Activated gamma-delta T cell treated with Interleukin-2 at 50 U/mL for 16 hours (primary cell): Measurements from ENCODE around the gene UNC13C.
"Not testable (repeated sequence)": the region's sequence is repeated elsewhere in the genome, so short reads cannot be mapped to it uniquely, and the experiment has no call there.

Experiments
- DNase-seq: peaks from one replicate; pipeline ENCODE4 v3.0.0-alpha.2; 2020

Gene UNC13C

DNA sequence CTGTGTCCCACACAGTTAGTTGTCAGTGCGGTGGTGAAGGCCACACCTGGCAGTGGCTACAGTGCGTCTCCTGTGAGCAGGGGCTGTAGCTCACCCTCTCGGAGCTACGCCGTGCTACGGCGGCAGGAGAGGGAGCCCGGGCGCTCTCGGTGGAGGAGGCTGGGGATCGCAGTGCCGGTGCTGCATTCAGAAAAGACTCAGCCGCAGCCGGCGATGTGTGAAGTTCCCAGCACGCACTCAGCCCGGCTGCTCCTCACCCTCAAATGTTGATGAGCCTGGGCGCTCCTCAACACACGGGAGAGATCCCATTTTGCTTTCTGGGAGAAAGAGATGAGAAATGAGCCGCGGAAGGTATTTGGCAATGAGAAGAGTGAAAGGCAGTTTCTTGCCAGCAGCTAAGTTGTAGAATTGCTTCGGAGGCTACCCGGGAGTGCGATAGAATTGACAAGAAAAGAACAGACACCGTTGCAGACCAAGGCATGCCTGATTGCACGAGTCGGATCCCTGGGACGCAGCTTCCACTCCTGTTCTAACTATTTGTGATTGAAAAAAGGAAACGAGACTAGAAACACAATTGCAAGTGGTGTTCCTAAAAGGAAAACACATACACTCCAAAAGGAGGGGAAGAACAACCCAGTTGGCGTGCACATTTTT lies at the start of gene UNC13C:
UNC13C (plus strand) TSS at position 189 of the 654 bp plus-strand sequence. CDS start 34,463 bp downstream, outside the sequence.
- DNase-seq: no peak

DNA sequence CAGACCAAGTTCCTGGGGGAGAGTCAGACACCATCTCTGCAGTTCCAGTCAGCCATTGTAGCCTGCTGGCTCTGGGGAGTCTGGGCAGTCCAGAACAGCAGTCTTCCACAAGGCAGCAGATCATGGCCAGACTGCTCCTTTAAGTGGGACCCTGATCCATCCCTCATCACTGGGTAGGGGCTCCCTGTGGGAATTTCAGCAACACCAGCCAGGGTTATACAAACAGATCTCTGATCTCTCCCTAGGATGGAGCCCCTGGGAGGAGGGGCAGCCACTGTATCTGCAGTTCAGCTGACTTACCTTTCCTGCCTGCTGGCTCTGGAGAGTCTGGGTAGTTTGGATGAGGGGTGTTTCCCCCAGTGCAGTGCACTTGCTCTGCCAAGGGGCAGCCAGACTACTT lies 42.1 kb upstream of the UNC13C start:
- DNase-seq: no peak

DNA sequence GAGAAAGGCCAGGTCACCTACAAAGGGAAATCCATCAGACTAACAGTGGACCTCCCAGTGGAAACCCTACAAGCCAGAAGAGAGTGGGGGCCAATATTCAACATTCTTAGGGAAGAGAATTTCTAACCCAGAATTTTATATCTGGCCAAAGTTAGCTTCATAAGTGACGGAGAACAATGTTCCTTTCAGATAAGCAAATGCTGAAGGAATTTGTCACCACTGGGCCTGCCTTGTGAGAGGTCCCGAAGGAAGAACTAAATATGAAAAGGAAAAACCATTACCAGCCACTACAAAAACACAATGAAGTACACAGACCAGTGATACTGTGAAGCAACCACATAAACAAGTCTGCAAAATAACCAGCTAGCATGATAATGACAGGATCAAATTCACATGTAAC lies 40.6 kb upstream of the UNC13C start:
- DNase-seq: not testable (repeated sequence)

DNA sequence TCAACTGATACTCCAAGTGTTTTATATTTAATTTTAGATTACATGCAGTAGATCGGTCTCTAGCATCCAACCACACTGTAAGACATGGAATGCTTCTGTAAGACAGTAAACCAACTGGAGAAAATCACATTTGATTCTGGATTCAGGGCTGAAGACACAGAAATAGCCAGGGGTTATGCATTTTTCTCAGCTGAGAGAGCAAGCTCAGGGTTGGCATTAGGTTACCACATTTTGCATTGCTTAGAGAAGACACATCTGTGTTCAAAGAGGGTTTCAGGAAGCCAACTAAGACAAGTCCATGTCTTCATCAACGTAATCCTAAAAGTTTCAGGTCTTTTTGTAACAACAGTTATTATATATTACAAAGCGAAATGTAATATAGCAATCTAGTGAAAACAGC lies 27.7 kb upstream of the UNC13C start:
- no peak for DNase-seq

DNA sequence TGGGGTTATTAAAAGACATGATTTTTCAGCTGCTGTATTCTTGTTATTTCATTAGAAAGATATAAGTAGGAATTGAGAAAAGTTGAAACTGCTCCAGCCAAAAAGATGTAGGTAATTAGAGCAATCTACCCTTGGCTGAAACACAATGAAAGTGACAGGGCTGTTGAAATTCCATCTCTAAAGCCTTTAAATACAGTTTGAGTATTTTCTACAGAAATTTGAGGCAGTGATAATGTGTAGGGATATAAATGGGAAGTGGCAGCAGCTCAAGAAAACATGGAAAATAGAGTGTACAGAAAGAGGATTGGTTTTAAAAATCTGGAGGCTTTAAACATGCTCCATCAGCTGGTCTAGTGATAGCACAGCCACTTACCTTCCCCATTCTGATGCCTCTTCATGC lies 22.8 kb upstream of the UNC13C start:
- DNase-seq: no peak

DNA sequence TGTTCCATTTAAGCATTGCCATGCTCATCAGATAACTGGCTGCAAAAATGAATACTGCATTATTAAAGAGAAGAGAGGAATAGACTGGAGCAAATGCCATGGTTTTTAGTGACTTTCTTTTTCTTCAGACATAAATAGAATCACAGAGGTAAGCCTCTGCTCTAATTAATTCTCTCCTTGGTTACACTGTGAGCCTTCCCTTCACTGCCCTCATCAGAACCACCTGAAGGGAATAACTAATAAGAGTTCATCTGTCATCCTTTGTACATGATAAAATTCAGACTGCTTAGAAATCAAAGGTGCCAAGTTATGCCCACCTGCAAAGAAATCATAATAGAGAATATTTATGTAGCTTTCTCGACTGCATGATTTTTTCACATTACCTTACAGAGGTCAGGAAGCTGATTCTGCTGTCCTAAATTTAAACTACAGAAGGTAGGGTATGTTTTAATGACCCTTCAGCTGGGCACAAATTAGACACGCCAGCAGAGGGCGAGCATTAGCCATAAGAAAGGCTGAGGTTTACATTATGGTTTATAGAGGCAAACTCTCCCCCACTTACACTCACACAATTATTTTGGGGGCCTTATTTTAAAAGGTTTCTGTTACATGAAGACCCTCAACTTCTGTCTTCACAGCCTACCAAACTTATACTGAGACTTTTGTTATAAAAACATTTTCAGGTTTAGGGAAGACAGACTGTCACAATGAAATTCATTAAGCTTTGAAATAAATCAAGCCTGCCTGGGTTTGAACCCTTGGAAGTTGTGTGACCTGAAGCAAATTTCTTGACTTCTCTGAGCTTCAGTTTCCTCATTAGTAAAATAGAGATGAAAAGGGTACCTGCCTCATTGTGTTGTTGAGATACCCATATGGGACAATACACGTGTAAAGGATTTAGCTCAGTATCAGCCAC lies 15.3 kb upstream of the UNC13C start:
- no peak for DNase-seq

DNA sequence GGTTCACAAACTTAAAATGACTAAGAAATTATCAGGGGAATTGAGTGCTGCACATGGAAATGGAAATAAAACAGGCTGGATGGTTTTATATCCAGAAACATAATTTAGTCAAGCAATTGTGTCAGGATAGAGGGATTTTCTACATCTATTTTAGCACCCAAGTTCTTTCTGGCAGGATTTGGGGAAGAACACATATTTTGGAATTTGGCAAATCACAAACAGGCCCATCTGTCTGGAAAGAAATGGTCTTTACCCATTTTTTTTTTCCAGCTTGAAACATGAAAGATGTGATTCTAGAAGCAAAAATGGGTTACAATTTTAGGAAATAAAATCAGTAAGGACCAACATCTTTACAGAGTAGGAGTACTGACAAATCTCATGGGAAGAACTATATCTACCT lies 14.4 kb upstream of the UNC13C start:
- no peak for DNase-seq

DNA sequence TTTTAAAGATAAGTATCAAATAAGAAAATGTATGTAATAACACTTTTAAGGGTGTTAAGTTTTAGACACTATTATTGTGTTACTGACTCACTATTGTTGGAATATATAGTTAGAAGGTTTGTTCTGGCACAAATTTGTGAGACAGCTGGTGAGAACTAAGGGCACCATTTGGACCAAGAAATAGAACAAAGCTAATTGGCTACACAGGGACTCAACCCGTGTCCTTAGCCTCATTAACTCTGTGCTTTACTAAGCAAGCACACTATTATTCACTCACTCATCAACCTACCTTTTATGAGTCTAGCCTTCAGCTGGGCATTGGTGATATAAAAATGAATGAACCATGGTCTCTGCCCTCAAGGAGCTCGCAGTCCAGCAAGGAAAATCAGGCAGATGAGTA lies 4.1 kb upstream of the UNC13C start:
- no peak for DNase-seq

DNA sequence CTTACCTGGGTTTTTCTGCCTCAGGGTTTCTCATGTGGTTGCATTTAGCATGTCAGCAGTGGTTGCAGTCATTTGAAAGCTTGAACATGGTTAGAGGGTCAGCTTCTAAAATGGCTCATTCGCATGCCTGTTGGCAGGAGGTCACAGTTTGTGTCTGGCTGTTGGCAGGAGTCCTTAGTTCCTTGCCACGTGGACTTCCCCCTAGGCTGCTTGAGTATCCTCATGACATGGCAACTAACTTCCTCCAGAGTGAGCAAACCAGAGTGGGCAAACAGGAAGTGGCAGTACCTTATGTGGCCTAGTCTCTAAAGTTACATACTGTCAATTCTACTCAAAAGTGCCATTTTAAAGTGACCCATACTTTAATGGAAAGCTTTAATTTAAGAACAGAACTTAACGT lies 3.4 kb upstream of the UNC13C start:
- no peak for DNase-seq

DNA sequence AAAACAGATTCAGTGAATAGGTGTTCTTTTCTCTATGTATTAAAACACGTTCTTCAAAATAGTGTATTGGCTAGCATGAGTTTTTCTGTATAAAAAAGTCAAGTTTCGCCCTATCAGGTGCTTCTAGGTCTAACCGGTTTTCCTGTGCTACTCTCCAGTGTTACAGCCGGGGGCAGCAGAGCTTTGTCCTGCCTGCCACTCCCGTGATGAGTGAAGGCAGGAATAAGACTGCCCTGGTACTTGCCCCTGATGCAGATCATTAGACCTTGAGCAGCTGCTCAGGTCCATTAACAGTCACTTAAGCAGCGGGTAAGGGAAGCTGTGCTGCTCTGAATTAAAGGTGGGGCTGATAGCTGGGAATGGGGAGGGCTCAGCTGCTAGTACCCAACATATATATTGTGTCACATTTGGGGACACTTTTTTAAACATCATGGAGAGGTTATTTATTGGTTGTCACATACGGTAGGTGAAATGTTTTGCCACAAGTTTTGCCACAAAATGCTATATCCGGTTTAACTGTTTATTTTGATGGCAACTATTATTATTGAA lies 1.3 kb upstream of the UNC13C start:
- no peak for DNase-seq

DNA sequence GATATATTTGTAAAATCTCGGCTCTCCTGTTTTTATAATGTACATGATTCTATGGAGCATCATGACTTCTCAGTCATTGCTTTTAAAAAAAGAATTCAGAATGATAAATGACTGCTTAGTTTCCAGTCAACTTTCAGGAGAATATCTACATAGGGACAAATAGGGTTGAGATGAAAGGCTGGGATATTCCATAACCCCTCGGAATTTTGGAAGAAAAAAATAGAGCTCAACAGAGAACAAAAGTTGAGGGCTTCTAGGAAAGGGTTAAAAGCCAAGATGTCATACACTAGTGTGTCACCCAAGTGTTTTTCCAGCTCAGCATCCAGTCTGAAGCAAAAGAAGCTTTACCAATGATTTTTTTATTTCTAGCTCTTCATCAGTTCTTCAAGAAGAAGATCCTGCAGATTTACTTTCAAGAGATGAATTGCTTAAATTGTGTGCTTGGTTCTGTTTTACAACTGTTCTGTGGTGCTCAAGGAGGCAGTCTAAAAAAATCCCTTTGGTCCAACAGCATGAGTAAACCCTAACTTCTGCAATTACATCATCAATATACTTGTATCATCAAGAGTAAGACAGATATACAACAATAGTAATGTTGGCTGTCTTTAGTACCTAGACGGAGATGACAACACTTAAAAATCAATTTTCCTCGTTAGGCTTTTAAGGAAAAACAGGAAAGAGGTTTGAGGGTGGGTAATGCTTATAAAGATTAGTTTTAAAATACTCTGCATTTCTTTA lies 979 bp downstream of the UNC13C start:
- DNase-seq: no peak

DNA sequence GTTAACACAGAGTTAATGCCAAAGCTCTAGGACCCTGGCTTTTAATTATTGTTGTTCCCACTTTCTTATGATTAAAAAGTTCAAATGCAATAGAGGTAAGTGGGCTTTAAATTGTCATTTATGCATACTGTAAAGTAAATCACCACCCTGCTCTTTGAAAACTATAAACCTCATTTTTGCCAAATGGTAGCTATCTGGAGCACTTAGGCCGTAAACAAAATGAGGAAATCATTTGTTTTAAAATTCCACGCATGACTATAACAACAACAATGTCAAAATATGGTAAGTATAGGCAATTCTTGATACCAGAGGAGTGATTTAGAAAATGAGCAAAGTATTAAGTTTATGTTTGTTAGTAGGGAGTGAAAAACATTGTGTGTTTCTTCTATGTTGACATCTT lies 1.8 kb downstream of the UNC13C start:
- DNase-seq: no peak

DNA sequence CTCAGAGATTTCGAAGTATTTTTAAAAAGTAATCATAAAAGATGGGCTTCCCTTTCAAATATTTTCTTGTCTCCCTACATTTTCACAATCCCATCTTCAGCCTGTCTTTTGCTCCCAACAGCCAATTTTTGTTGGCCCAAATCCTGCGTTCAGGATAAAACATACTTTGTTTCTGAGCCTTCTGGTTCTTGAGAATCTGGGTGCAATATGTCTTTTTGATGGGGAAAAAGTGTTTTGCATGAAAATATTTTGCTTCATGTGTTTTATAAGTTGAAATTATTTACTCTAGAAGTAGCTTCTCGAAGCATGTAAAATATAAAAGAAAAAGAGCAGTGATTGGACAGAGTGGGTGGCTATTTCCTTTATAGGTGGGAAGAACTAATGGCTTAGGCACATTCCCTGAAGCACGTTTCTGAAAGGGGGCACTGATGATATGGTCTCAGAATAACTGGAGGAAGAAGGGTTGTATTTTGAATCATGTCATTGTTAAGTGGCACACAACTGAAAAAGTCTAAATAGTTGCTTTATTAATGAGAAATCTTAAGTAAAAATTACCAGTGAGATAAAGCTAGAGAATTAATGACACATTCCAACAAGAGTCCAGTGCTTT lies 3.9 kb downstream of the UNC13C start:
- no peak for DNase-seq

DNA sequence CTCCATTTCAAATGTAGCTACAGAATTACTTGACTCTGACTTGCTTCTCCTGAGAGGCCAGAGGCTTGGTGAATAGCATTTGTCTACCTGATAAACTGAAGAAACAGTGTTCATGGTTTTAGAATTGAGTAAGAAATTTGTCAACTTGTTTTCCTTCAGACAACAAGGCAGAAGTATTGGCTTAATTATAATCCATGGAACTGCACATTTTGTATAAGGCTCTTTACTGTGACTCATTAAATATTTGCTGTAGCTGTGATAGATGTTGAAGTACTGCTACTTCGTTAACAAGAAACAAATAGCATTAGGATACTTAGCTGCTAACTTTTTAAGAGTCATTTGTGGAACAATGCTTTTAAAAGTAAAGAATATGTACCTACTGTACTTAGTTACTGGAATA lies 4.6 kb downstream of the UNC13C start:
- no peak for DNase-seq

DNA sequence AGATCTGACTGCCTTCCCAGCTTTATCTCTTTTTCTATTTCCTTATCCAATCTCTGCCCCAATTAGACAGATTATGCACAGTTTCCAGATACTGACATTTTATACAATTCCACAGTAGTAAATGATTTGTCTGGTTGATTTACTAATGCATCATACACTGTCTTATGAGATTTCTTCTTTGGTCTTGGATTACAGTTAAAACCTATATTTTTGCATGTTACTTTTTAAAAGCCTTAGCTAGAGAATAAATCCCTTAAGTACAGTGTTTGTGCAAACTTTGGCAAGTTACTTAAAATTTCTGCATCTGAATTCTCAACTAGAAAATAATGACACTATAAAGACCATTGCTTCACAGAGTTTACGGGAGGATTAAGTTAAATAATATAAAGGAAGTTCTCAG lies 6.0 kb downstream of the UNC13C start:
- DNase-seq: no peak

DNA sequence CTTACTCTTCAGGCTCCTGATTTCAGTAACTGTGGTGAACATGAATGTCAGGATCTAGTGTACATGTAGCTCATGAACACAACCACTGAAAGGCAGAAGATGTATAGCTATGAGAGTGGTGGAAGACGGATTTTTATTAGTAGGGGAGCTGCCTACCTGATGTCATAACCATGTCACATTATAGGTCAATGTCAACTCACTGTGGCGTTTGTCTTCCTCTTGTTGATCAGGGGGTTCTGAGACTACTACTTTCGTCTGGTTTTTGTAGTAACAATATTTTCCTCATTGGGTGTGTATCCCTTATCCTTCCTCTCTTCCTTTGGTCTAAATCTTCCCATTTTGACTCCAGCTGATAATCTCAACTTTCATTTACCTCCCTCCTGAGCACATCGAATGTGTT lies 7.3 kb downstream of the UNC13C start:
- no peak for DNase-seq

DNA sequence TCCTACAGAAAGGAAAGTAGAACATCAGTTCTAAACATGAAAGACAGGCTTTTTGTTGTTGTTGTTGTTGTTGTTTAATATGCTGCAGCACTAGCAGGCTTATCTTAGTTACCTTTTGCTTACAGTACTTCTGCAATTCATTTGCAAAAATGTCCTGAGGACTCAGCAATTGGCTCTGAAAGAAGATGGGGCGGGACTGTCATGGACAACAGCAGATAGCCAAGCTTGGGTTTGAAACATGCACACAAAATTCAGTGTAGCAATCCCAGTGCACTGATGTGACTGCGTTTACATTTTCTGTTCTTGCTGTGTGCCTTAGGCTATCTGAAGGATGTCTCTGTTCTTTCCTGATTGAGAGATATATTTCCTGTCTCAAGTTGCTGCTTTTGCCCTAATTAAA lies 9.2 kb downstream of the UNC13C start:
- DNase-seq: no peak

DNA sequence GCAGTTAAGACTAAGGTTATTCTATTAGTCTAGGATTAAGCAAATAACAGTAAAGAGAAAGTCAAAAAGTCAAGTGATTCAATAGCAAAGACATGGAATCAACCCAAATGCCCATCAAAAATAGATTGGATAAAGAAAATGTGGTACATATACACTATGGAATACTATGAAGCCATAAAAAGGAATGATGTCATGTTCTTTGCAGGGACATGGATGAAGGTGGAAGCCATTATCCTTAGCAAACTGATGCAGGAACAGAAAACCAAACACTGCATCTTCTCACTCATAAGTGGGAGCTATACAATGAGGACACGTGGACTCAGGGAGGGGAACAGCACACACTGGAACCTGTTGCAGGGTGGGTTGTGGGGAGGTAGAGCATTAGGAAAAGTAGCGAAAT lies 29.0 kb downstream of the UNC13C start:
- no peak for DNase-seq

DNA sequence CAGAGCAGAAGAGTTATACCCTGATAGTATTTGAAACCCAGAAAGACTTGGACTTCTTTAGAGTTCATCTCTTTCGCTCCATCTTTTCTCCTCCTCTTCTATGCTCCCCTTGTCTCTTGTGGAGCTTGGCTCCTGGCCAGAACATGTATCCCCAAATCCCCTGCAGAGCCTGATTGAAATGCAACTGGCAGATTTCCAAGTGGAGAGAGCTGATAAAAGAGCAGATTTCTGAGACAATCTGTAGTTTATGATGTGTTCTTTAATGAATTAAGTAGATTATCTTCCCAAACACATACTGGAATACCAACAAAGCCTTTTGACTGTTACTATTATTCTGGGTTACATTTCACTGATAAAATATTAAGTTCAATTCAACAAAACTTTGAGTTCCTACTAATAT lies 33.4 kb downstream of the UNC13C start:
- no peak for DNase-seq

DNA sequence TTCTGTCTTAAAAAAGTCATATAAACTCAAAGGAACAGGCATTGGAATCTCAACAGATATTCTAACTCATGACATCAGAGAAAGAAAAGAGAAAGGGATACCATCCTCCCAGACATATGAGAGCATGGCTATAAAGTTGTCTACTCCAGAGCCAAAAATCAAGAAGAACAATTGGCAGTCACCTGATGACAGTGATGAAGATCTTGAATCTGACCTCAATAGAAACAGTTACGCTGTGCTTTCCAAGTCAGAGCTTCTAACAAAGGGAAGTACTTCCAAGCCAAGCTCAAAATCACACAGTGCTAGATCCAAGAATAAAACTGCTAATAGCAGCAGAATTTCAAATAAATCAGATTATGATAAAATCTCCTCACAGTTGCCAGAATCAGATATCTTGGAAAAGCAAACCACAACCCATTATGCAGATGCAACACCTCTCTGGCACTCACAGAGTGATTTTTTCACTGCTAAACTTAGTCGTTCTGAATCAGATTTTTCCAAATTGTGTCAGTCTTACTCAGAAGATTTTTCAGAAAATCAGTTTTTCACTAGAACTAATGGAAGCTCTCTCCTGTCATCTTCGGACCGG lies 35.9 kb downstream of the UNC13C start:
- no peak for DNase-seq

DNA sequence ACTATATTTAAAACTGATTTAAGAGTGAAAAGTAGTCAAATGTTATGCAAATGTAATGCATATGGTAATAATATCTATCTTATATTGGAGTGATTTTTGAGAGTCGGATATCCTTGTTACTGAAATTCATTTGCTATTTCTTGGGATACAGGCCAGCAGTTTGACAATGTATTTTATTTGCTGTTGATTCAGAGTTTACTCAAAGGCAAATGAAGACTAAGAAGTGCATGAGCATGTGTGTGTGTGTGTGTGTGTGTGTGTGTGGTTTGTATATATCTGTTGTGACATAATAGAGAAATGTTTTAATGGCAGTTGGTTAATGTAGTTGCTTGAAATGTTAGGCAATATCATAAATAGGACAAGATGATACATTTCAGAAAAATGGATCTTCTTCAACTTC lies 39.0 kb downstream of the UNC13C start:
- DNase-seq: no peak

DNA sequence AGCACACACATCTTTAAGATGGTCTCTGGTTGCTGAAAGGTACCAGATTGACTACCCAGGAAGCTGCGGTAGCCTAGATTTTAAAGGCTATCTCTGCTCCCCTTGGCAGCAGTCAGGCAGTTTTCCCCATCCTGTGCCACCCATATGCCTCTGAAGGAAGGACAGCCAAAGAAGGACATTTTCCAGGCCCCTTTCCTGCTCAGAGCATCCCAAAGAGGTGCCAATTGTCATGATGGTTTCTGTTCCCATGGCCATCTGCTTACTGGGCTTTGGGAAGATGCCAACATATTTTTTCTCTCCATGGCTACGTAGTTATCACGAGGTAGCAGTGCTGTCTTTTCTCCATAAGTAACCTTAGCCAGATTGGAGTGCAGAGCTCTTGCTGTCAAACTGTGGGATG lies 39.7 kb downstream of the UNC13C start:
- DNase-seq: no peak

DNA sequence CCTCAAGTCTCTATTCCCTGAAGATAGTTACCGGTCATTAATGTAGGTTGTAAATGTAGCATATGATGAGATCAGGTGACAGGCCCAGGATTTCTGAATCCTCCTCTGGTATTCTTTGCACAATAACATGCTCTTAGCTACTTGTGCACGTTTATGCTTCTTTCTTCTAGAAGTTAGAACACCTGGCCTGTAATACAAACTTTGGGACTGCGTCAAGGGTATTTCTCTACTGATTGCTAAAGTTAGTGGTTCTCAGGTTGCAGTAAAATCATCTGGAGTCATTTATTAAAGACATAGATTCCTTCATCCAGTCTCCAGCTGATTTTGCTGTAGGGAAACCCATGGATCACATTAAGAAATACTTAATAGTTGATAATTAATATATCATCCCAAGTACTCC lies 48.0 kb downstream of the UNC13C start:
- no peak for DNase-seq
